ENCODE data around the gene MEF2D.

Gene MEF2D

DNA sequence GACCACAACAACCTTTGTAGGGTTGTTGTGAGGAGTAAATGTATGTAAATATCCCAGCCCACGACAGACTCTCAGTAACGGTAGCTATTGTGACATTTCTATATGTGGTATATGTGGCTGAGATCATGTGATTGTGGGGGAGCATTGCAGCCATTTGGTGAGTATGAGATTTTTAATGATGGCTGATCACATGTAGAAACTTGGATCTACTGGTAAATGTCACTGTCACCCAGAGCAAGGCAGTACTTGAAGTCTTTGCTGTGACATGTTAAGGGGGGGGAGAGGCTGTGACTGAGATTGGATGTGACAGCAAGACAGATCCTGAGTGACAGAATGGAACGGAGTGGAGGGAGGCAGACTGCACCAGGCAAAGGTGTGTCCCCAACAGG lies 23.9 kb upstream of the MEF2D start:
- DNase-seq (ENCODE audit: low spot score), result no peak

DNA sequence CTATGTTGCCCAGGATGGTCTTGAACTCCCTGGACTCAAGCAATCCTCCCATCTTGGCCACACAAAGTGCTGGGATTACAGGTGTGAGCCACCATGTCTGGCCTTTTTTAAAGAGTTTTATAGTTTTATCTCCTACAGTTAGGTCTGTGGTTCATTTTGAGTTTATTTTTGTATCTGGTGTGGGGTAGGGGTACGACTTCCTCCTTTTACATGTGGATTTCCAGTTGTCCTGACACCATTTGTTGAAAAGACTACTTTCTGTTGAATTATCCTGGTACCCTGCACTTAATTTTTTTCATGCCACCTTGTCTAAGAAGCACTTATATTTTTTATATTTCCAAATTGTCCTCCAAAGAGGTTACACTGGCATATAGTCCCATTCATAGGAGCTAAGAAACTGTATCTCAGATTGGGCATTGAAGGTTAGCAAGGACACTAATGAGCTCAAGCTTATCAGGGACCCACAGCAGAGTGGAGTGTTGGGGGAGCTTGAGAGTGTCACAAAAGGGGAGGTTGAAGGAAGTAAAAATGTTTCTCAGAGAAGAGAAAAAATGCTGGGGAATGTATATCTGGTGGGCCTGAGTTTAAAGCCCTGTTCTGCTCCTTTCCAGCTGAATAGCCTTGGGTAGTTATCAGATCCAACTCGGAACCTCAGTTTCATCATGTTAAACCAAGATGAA lies 23.4 kb upstream of the MEF2D start:
- no peak for DNase-seq (ENCODE audit: low spot score)

DNA sequence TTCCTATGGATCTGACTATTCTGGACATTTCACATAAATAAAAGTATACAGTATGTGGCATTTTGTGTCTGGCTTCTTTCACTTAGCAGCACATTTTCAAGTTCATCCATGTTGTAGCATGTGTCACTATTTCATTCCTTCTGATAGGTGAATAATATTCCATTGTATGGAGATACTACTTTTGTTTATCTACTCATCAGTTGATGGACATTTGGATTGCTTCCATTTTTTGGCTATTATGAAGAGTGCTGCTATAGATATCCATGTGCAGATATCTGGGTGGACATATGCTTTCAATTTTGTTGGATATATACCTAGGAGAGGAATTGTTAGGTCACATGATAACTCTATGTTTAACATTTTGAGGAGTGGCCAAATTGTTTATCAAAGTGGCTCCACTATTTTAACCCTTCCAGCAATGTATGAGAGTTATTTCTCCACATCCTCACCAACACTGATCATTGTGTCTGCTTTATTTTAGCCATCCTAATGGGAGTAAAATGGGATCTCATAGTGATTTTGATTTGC lies 21.9 kb upstream of the MEF2D start:
- DNase-seq (ENCODE audit: low spot score), result no peak

DNA sequence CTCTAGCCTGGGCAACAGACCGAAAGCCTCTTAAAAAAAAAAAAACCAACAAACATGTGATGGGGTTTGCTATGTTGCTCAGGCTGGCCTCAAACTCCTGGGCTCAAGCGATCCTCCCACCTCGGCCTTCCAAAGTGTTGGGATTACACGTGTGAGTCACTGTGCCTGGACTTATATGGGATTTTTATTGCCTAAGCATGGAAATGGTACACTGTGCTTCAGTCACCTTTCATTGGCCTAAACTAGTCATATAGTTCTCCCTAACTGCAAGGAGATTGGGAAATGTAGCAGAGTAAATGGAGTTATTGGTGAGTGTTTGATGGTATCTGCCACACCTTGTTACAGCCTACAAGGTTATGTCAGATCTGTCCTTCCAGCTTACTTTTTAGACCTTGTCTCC lies 17.2 kb upstream of the MEF2D start:
- no peak for DNase-seq (ENCODE audit: low spot score)

DNA sequence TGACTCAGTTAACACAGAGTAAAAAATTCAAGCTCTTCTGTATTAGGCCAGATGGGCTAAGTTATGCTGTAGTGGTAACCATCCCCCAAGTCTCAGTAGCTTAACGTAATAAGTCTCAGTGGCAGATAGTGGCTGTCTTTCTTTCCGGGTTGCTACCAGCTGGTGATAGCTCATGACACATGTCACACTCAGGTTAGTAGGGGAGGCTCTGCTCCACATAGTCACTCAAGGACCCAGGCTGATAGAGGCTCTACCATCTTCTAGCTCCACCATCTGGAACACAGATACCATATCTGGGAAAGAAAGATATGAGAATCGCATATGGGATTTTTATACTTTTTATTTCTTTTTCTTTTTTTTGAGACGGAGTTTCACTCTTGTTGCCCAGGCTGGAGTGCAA lies 16.2 kb upstream of the MEF2D start:
- DNase-seq (ENCODE audit: low spot score), result no peak

DNA sequence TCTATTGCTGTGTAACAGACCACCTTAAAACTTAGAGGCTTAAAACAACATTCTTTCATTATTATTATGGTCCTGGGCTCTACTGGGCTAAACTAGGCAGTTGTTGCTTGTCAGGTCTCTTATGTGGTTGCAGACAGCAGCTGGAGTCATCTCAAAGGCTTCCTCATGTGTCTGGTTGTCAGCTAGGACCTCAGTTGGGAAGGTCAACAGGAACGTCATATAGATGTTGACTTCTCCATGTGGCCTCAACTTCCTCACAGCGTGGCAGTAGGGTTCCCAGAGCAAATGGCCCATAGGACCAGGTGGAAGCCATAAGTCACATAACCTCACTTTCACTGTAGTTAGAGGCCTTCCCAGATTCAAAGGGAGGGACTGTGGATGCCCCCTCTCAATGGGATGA lies 15.4 kb upstream of the MEF2D start:
- no peak for DNase-seq (ENCODE audit: low spot score)

DNA sequence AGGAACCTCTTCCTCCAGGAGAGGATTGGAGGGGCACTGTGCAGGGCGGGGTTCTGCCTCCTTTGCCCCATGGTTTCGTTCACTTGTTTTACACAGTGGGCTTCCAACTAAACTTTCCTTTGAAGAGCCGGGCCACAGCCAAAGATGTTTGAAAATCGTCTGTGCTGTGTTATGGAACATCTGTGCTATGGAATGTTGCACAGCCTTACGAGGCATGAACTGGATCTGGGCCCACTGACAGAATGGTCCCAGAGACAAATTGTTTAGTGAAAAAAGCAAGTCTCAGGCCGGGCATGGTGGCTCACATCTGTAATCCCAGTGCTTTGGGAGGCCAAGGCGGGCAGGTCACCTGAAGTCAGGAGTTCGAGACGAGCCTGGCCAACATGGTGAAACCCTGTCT lies 12.6 kb upstream of the MEF2D start:
- DNase-seq (ENCODE audit: low spot score), result no peak

DNA sequence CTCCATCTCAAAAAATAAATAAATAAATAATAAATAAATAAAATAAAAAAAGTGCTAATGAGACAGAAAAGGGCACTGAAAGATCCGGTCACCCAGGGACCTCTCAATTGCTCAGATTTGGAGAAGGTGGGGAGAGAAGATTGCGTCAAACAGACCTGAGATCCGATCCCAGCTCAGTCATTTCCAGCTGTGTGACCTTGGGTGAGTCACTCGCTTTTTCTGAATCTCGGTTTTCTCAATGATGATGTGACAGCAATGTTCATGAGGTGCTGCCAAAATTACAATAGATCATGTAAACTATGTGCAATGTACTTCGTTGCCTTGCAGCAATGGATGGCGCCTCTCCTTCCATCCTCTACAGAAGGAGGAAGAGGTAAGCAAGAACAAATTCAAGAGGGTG lies 11.1 kb upstream of the MEF2D start:
- DNase-seq (ENCODE audit: low spot score), result no peak

DNA sequence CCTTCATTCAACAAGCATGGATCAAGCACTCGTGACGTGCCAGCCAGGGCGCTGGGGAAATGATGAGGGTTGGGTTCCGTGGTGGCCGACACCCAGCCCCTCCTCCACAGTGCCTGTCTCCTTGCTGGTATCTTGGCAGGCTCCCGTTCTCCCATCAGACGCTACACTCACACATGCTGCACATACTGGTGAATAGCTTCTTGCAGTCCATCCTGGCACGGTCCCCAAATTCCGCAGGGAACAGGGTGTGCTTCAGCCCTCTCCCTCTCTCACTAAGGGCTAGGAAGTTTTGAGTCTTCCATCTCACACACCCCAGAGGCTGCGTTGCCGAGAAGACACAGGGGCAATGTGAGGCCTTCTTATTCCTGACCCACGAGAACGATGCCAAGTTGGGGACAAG lies 10.1 kb upstream of the MEF2D start:
- DNase-seq (ENCODE audit: low spot score), result no peak

DNA sequence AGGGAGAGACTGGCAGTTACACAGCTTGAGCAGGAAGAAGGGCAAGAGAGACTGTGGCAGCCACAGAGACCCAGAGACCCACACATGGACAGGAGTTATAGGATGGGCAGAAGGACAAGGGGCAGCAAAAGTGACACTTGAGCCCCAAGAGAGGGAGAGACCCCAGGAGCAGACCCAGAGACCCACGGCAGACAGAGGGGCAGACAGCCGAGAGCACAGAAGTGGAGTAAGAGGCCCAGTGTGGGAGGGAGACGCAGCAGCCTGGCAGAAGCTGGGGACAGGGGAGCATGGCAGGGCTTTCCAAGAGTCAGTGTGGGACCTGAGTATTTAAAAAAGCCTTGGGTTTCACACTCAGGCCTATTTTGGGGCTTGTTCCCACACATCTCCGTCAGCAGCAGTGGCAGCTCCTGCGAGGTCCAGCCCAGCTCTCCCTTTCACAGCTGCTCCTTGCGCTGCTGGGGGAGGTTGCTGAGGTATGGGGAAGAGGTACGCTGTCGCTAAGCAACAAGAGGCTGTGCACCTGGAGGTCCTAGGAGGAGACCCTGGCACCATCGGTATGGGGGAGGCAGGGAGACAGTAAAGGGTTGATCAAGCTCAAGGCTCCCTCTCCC lies 9.0 kb upstream of the MEF2D start:
- no peak for DNase-seq (ENCODE audit: low spot score)

DNA sequence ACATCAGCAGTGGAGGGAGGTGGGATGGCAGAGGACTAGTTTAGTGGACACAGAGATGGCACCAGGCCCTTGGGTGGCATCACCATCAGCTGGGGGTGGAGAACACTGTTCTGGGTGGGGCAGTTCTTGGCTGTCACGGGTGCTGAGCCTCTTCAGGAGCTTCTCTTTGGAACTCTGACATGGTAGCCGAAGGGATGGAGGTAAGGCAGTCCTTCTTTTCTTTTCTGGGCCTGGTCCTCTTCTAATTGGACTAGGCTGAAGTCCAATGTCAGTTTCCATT lies 8.3 kb upstream of the MEF2D start:
- DNase-seq (ENCODE audit: low spot score), result no peak

DNA sequence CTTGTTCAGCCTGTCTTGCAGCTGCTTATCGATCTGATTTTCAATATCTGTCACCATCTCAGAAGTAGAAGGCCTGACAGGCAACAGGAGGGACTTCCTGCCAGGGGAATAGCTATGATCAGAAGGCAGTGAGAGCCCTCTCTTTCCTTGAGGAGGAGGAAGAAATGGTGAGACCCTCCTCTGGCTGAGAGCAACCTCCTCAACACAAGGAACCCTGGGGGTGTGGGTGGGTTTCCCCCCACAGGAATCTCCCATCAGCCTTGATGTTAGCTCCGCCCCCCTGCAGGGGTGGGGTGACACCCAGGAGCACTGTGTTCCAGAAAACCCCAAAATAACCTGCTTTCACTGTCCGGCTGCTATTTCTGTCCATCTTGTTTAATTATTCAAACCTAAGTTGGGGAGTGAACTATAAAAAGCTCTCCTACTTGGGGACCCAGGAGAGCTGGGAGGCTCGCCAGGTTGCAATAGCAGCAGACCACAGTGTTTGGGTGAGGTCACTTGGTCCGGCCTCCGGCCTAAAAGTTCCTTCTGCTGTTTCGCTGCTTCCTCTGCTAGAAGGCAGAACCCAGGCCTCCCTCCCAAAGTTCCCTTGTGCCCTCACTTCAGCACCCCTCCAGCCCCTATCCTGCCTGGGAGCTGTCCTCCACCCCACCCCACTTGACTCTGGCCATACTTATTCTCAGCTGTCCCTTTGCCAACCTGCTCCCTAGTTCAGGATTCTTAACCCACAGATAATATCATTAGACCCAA lies 7.8 kb upstream of the MEF2D start:
- DNase-seq (ENCODE audit: low spot score), result no peak

DNA sequence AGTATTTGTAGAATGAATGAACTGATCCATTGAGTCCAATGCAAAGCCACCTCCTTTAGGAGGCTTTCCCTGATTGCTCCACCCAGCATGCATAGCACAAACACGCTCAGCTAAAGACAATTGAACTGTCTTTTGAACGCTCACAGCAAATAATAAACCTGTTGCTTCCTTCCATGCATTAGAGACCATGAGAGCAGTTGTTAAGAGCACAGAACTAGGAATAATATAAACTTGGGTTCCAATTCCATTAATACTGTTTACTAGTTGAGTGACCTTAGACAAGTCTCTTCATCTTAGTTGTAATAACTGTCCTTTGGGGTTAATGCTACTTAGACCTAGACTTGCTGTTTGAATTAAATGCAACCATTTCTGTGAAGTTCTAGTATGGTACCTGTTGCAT lies 5.9 kb upstream of the MEF2D start:
- no peak for DNase-seq (ENCODE audit: low spot score)

DNA sequence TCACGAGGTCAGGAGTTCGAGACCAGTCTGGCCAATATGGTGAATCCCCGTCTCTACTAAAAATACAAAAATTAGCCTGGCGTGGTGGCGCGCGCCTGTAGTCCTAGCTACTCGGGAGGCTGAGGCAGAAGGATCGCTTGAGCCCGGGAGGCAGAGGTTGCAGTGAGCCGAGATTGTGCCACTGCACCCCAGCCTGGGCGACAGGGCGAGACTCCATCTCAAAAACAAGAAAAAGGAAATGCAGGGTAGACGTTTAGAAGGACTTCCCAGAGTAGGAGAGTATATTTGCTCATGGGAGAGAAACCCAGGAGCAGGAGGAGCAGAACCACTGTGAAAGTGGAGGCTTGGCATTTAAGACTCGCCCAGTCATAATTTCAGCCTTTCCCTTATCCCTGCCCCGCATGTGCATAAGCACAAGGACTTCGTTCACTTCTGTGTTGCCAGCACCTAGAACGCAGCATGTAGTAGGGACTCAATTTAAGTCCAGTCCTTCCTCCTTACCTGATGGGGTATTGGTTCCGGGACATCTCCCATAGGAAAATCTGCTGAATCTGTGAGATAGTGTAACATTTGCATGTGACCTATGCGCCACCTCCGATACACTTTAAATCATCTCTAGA lies 5.2 kb upstream of the MEF2D start:
- DNase-seq (ENCODE audit: low spot score), result no peak

DNA sequence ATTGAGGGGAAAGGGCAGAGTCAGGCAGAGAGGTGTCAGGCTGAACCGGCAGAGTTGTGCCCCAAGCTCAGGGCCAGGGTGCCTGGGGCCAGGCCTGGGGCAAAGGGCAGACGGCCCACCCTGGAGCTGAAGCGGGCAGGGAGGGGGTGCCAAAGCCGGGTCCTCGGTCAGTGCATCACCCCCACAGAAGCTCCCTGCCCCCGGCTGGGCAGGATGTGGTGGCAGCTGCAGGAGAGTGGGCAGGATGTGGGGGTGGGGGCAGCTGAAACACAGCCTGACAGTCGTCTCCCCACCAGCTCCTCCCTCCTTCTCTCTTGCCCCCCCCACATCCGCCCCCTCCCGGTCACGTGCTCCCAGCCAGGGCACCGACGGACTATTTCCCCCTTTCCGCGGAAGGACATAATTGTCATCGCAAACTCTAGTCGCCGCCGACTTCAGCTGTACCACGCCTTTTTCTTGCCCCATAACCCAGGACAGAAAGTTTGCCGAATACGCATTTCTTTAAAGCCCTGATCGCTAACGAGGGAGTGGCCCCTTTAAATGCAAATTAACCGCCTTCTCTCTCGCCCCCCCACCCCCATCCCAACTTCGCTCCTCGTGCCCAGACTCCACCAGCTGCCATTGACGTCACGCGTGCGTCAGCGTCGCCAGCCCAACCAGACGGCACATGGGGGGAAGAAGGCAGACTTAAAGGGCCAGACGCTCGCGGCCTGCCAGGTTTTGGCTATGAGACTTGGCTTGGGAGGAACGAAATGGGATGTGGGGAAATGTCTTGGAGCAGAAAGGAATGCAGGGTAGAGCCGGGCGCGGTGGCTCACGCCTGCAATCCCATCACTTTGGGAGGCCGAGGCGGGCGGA lies 4.5 kb upstream of the MEF2D start:
- DNase-seq (ENCODE audit: low spot score), result peak; percentile 97

DNA sequence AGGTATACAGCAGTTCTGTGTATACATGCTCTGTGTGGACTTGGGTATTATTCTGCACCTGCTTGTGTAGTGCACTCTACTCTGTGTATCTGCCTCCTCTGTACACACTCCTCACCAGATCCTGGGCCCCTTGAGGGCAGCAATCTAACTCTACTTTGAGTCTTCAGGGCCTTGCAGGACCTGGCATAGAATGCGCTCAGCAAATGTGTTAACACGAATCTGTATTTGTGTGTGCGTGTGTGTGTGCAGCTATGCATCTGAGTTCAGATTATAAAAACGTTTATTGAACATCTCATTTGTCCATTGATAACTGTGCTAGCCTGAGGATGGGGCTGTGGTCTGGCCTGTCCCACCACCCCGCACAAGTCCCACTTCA lies 3.9 kb upstream of the MEF2D start:
- DNase-seq (ENCODE audit: low spot score), result no peak

DNA sequence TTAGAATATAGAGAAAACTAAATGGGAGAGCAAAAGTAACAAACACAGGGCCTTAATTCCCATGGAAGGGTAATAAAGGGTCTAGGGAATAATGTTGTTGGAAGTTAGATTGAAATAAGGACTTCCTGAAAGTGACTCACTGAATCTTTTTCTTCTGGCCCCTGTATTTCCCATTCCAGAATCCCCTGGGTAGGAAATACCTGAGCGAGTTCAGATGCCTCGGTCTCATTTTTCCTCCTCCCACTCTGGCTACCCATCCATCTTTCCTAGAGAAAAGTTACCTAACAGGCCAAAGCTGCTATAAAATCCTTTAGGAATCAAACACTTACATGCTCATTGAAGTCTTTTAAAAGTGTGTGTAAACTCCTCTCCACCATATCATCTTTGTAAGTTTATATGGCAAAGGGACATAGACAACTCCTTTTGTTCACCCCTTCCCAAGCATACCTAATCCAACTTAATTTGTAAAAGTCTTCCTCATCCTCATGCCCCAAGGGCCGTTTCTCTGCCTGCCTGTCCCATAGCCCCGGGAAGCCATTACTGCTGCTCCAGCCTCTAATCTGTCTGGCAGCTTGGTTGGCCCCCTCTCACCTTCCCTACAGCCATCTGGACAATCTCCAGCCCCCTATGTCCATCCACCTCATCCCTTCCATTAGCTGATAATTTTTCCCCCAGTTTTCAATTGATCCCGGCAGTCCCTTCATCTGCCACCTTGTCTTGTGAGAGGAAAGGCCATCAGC lies 3.3 kb upstream of the MEF2D start:
- DNase-seq (ENCODE audit: low spot score), result no peak

DNA sequence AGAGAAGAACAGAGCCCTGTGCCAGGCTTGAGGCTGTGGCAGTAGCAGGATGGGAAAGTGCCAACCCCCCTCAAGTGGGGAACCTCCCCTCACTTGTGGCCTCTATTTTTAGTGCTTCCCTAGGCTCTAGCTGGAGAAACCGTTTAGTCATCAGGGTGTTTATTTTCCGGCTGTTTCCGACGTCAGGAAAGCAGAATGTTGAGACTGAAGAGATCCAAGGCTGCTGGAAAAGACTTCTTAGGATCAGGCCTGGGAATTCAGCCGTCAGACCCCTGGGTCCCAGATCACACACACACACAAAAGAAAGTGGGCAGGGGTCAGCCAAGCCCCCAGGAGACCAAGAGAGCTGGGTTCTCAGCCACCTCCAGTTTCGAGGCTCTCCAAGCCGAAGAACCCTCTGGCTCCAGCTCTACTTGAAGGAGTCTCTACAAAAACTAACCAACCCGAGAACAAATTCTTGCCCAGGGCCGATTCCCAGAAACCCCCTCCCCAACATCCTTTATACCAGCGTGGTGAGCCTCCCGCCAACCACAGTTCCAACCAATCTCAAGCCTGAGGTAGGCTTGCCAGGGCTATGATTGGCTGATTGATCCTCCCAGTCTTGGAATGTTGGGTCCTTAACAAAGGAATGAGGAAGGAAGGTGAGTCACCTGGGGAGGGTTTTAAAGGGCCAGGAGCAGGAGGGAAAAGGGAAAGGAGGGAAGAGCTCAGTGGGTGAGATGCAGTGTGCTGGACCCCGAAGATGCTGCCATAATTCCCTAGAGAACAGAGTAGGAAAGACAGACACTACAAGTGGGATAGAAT lies 2.5 kb upstream of the MEF2D start:
- peak; percentile 65 for DNase-seq (ENCODE audit: low spot score)

DNA sequence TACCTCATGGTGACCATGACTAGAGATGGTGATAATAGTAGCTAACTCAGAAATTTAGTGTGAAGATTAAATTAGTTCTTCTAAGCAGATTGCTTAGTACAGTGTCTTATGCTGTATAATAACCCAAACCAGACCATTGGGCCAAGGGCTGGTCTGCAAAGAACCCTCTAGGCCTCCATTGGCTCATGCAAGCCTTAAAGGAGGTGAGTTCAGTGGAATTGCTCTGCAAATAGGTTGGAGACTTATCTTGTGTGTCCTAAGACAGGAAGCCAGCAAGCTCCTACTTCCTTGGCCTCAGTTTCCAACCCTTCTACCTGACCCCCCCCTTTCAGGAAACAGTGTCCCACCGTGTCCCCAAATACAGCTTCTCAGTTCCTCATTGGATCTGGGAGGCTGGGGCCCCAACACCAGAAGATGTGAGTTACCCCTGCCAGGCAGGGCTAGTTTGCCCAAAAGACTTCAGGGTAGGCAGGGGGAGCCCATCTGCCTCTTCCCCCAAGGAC lies 1.9 kb upstream of the MEF2D start:
- no peak for DNase-seq (ENCODE audit: low spot score)

DNA sequence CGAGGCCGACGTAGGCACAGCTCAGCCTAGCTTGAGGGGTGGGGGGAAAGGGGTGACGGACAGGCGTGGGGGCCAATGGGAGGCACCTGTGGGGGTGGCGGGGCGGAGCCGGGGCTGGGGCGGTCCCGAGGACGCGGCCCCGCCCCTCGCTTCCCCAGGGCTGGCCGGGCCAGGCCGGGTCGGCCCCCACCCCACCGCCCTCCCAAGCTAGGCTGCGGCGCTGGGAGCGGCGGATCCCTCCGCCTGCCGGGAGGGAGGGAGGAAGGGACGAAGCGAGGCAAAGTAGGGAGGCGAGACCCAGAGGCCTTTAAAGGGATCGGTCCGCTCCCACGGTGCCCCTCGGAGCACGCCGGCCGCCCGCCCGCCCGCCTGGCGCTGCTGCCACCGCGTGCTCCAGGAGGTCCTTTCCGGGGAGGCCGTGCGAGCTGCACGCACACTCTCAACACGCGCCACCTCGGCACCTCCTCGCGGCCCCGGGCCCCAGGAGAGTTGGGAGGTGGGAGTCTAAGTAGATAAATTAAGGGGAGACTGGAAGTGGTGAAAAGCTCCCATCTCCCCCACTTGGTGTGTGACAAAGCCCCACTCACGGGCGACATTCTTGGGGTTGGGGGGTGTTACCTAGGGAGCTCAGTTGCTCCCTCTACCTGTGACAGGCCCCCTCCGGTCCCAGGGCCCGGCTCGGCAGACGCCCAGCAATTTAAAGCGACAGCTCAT lies 375 bp upstream of the MEF2D start:
- DNase-seq (ENCODE audit: low spot score), result peak; percentile 96

Data from COLO829 (cell line).